ENCODE data around the gene PKP2. TPM values are rescaled to one million over a fixed set of nuclear protein-coding genes. Genes with fewer than 3 reads are reported as not detected.
"Not testable (repeated sequence)": the region's sequence is repeated elsewhere in the genome, so short reads cannot be mapped to it uniquely, and the experiment has no call there.

PKP2 gene
- total RNA-seq, 1 donor from 2014 or later: 1.9 TPM

DNA sequence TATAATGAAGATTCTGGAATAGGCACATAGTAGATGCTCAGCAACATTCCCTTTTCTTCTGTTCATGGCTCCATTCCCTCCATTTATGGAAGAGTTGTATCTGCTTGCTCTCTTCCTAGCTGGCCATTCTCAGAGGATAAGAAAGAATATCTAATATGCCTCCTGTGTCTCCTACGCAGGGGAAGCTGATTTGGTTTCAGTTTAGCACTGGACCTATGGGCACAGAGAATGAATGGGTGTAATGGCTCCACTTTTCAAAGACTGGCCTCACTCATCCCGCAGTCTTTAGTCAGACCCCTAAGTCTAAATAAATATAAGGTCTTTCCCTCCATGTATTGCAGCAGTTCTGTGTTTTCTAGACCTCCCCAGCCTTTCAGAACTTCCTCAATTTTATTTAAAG is 2.0 kb downstream of the PKP2 start:
- no peak for ATAC-seq
- peaks cover 18% of the 10 kb centered on the region for H3K4me1 ChIP-seq
- no peaks in the 10 kb centered on the region for H3K36me3 ChIP-seq
- DNase-seq: no peak
- peaks cover 38% of the 10 kb centered on the region for H3K27me3 ChIP-seq
- intact Hi-C loops (cut with DNase I): no loop called here
- H3K9me3 ChIP-seq: no peaks in the 10 kb centered on the region
- TF ChIP-seq, protein P1, sequence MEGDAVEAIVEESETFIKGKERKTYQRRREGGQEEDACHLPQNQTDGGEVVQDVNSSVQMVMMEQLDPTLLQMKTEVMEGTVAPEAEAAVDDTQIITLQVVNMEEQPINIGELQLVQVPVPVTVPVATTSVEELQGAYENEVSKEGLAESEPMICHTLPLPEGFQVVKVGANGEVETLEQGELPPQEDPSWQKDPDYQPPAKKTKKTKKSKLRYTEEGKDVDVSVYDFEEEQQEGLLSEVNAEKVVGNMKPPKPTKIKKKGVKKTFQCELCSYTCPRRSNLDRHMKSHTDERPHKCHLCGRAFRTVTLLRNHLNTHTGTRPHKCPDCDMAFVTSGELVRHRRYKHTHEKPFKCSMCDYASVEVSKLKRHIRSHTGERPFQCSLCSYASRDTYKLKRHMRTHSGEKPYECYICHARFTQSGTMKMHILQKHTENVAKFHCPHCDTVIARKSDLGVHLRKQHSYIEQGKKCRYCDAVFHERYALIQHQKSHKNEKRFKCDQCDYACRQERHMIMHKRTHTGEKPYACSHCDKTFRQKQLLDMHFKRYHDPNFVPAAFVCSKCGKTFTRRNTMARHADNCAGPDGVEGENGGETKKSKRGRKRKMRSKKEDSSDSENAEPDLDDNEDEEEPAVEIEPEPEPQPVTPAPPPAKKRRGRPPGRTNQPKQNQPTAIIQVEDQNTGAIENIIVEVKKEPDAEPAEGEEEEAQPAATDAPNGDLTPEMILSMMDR (IDR thresholded peaks at IDR 0.05): no peak
- H3K4me3 ChIP-seq: no peak overlapping the region
- H3K27ac ChIP-seq: no peak overlapping the region

DNA sequence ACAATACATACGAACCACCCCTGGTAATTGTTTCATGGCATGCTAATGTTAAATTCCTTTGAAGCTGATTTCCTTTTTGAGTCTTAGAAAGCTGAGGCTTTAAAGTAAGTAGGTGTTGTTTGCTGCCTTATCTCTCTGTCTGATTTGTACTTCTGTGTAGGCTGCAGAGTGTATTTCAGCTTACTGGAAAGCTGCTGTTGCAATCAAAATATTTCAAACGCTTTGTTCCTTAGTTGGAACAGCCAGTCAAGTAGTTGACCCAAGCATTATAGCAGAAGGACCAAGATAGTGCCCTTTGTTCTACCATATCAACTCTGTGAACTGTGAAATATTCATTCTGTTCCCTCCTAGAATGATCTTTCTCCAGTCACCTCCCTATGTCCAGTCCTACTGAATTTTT is 3.1 kb downstream of the PKP2 start:
- Histone ChIP-seq H3K4me1 (peaks cover 18% of the 10 kb centered on the region), H3K36me3 (no peaks in the 10 kb centered on the region), H3K4me3 (no peak overlapping the region), H3K9me3 (no peaks in the 10 kb centered on the region), H3K27me3 (peaks cover 46% of the 10 kb centered on the region), H3K27ac (no peak overlapping the region)
- DNase-seq: no peak
- TF ChIP-seq, protein P1 (IDR thresholded peaks at IDR 0.05): no peak
- intact Hi-C loops (cut with DNase I): no loop called here
- ATAC-seq: peak; percentile 19

DNA sequence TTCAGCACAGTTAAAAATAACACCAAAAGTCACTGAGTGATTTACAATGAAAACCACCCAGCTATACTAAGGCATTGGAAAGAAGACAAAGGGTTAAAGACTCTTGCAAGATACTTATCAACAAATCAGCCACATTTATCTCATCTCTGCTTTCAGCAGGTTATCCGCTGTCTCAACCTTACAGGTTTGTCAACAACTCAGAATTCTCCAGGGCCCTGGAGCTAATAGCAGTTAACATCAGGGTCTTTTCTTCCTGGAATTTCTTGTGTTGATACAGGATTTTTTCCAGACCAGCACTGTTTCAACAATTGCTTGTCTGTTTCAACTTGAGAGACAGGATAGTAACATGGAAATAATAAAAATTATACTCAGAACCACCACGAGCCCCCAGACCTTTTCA is 3.5 kb downstream of the PKP2 start:
- TF ChIP-seq, protein P1 (IDR thresholded peaks at IDR 0.05): no peak
- no peaks in the 10 kb centered on the region for H3K36me3 ChIP-seq
- H3K9me3 ChIP-seq: no peaks in the 10 kb centered on the region
- H3K27me3 ChIP-seq: peaks cover 46% of the 10 kb centered on the region
- ATAC-seq: no peak
- intact Hi-C loops (cut with DNase I): no loop called here
- peaks cover 18% of the 10 kb centered on the region for H3K4me1 ChIP-seq
- no peak overlapping the region for H3K27ac ChIP-seq
- H3K4me3 ChIP-seq: no peak overlapping the region
- DNase-seq: no peak

DNA sequence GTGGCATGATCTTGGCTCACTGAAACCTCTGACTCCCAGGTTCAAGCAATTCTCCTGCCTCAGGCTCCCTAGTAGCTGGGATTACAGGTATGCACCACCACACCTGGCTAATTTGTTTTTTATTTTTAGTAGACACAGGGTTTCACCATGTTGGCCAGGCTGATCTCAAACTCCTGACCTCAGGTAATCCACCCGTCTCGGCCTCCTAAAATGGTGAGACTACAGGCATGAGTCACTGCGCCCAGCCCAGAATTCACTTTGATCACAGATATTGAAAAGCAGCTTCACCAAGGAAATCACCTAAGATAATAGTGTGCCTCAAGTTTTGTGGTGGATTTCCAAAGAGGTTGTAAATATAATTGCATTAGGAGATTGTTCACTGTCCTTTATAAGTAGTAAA is 4.2 kb downstream of the PKP2 start:
- H3K4me1 ChIP-seq: peaks cover 18% of the 10 kb centered on the region
- ATAC-seq; DNase-seq; H3K36me3 ChIP-seq; H3K4me3 ChIP-seq; H3K9me3 ChIP-seq; H3K27ac ChIP-seq; intact Hi-C loops (cut with DNase I): not testable (repeated sequence)
- H3K27me3 ChIP-seq: peaks cover 47% of the 10 kb centered on the region

DNA sequence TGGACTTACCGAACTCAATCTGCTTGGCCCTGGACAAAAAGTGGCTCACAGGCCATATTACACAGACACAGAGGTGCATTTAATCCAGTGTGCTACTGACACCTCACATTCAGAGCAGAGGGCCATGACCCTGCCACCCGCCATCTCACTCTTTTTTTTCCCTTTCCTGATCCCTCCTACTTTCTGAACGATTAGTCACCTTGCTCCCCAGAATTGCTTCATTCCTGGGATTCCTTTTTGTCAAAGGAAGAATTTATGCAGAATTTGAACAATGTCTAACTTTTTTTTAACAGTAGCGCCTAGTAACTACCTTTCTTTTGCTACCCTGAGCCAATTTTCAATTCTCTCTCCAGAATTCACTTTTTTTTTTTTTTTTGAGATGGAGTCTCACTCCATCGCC is 4.6 kb downstream of the PKP2 start:
- H3K36me3 ChIP-seq: no peaks in the 10 kb centered on the region
- intact Hi-C loops (cut with DNase I): no loop called here
- TF ChIP-seq, protein P1 (IDR thresholded peaks at IDR 0.05): no peak
- H3K4me3 ChIP-seq: no peak overlapping the region
- DNase-seq (no peak), ATAC-seq (no peak)
- no peaks in the 10 kb centered on the region for H3K9me3 ChIP-seq
- H3K27ac ChIP-seq: no peak overlapping the region
- H3K4me1 ChIP-seq: peaks cover 14% of the 10 kb centered on the region
- peaks cover 51% of the 10 kb centered on the region for H3K27me3 ChIP-seq

DNA sequence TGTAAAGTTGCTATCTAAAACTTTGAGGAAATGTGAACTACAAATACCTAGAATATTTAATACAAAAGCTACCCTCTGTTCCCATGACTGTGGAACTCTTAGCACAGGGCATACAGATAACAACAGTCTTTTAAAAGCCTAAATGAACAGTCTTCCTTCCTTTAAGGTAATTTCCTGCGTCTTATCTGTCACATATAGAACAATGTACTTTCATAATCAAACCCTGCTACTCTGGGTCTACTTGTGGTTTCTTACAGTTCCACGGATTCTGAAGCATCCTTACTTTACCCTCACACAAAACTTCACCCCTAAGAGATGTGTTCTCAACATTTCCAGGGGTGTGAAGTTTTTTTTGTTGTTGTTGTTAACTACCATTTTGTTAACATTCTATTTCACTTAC is 5.1 kb downstream of the PKP2 start:
- ATAC-seq (no peak), DNase-seq (no peak)
- no peaks in the 10 kb centered on the region for H3K9me3 ChIP-seq
- H3K4me1 ChIP-seq: peaks cover 13% of the 10 kb centered on the region
- TF ChIP-seq, protein P1 (IDR thresholded peaks at IDR 0.05): no peak
- peaks cover 56% of the 10 kb centered on the region for H3K27me3 ChIP-seq
- H3K27ac ChIP-seq: no peak overlapping the region
- no peaks in the 10 kb centered on the region for H3K36me3 ChIP-seq
- H3K4me3 ChIP-seq: no peak overlapping the region
- intact Hi-C loops (cut with DNase I): no loop called here

Data from upper lobe of right lung (tissue), 1 donor.